Transverse colon (tissue), 4 donors: Measurements from ENCODE around the gene SHISA9. TPM values are rescaled to one million over a fixed set of nuclear protein-coding genes. Genes with fewer than 3 reads are reported as not detected.

Experiments
- DNase-seq: peaks from one replicate; pipeline ENCODE4 v3.0.0-alpha.2; 2019
- H3K27ac ChIP-seq, 4 donors: fragments of 200-600 bp; sonication (generic); 2 replicates each; pipeline ENCODE4 v1.5.1; 2016 to 2018; ENCODE audit warnings: inconsistent platforms in 4 of 4
- H3K27me3 ChIP-seq: fragments of 200-600 bp; sonication (generic); 2 replicates; pipeline ENCODE4 v1.5.1; 2017; ENCODE audit warnings: inconsistent platforms
- H3K36me3 ChIP-seq, 4 donors: fragments of 200-600 bp; sonication (generic); 2 replicates each; pipeline ENCODE4 v1.5.1; 2017 to 2019; ENCODE audit warnings: inconsistent platforms in 4 of 4
- H3K4me1 ChIP-seq, 4 donors: fragments of 200-600 bp; sonication (generic); 2 replicates each; pipeline ENCODE4 v1.5.1; 2017 to 2020; ENCODE audit warnings: inconsistent platforms in 4 of 4
- H3K4me3 ChIP-seq, 4 donors: fragments of 200-600 bp; sonication (generic); 1 replicate in 1 of 4; 2 replicates in 3 of 4; pipeline versions ENCODE4 v1.5.1 to v1.6.1; 2017 to 2019; ENCODE audit warnings: inconsistent platforms in 4 of 4
- H3K9me3 ChIP-seq, 2 donors: fragments of 200-600 bp; sonication (generic); 2 replicates each; pipeline ENCODE4 v1.5.1; 2017 to 2019; ENCODE audit warnings: inconsistent platforms in 2 of 2
- EP300 ChIP-seq: sonication (generic); formaldehyde crosslinking; IDR thresholded peaks from one replicate; pipeline ENCODE4 v1.6.1; 2017; ENCODE audit warnings: antibody characterized with exemption, low read depth
- POLR2A ChIP-seq: fragments of 450-650 bp; IDR thresholded peaks from one replicate; pipeline ENCODE4 v1.6.1; 2016; ENCODE audit warnings: antibody characterized with exemption, mild to moderate bottlenecking, moderate library complexity
- POLR2AphosphoS5 ChIP-seq, 3 donors: sonication (generic); formaldehyde crosslinking; IDR thresholded peaks; one replicate each; pipeline ENCODE4 v1.6.1; 2016; ENCODE audit warnings: antibody characterized with exemption in 3 of 3
- WGBS, 2 donors: methylation state at CpG; one replicate each; pipeline ENCODE4 v1.1.5; 2018; ENCODE audit warnings: low coverage in 1 of 2; 5-methylcytosine and 5-hydroxymethylcytosine counted together
- in situ Hi-C, 4 donors: fragments of 200-750 bp; cut with MboI; loops; one replicate each; pipeline versions ENCODE4 v1.15.0 to v1.15.1; 2017; ENCODE audit warnings: low sequenced_read_pairs in 3 of 4, low pct_ligation_motif_present in 1 of 4, low pct_unique_long_range_greater_than_20kb in 1 of 4
- intact Hi-C: fragments of 100-400 bp; cut with DNase I; formaldehyde crosslinking; loops from one replicate; pipeline ENCODE4 v1.15.1; 2023; ENCODE audit warnings: low total_unique reads
- total RNA-seq, 4 donors: library from RNA; depleted of rRNA; stranded (reverse); fragments of >200 nt; gene quantifications; one replicate each; pipeline ENCODE4 v1.1.0, GENCODE V29; 2016
- TF ChIP-seq, protein P1 (sequence below), 5 experiments: fragments of 200-600 bp in 3 of 5; fragments of 450-650 bp in 2 of 5; sonication (generic) in 3 of 5; IDR thresholded peaks; 1 replicate in 2 of 5; 2 replicates in 3 of 5; pipeline ENCODE4 v1.5.1; 2016 to 2017; ENCODE audit warnings: antibody characterized with exemption in 5 of 5, inconsistent platforms in 3 of 5, mild to moderate bottlenecking in 2 of 5, moderate library complexity in 1 of 5

The SHISA9 gene
- total RNA-seq, 4 donors from 2014 or later, result 1.3 to 37.6 (median 2.1) TPM

DNA sequence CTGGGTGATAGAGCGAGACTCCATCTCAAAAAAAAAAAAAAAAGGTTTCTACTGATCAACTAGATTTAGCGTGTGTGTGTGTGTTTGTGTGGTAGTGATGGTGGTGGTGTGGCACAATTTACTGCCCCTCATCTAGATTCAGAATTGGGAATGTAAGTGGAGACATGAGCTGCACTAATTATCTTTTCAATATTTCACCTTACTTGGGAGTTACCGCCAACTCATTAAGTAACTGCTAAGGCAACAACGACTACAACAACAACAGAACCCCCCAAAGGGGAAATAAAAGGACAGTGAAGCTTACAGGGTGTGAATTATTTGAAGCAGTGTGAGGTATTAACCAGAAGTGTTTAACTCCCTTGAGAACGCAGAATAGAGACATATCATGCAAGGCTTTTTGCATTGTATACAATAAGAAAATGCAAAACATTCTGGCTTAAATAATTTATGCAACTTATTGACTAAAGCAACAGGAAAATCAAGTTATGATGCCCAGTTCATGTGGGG lies 180.5 kb downstream of the SHISA9 start:
- in situ Hi-C loops, result no loop called here
- Histone ChIP-seq H3K36me3 (no peaks in the 10 kb centered on the region), H3K27me3 (no peaks in the 10 kb centered on the region), H3K9me3 (no peaks in the 10 kb centered on the region), H3K4me3 (no peak overlapping the region), H3K4me1 (no peaks in the 10 kb centered on the region), H3K27ac (no peak overlapping the region)
- DNase-seq, result no peak
- intact Hi-C loops, result no loop called here
- no peak for TF ChIP-seq EP300
- TF ChIP-seq, protein P1, sequence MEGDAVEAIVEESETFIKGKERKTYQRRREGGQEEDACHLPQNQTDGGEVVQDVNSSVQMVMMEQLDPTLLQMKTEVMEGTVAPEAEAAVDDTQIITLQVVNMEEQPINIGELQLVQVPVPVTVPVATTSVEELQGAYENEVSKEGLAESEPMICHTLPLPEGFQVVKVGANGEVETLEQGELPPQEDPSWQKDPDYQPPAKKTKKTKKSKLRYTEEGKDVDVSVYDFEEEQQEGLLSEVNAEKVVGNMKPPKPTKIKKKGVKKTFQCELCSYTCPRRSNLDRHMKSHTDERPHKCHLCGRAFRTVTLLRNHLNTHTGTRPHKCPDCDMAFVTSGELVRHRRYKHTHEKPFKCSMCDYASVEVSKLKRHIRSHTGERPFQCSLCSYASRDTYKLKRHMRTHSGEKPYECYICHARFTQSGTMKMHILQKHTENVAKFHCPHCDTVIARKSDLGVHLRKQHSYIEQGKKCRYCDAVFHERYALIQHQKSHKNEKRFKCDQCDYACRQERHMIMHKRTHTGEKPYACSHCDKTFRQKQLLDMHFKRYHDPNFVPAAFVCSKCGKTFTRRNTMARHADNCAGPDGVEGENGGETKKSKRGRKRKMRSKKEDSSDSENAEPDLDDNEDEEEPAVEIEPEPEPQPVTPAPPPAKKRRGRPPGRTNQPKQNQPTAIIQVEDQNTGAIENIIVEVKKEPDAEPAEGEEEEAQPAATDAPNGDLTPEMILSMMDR (IDR thresholded peaks at IDR 0.05), result no peak
- no peak for TF ChIP-seq POLR2AphosphoS5 (IDR thresholded peaks at IDR 0.05)
- 67 to 82% methylated on average over 5 of the region's 5 CpGs for WGBS, 2 donors

DNA sequence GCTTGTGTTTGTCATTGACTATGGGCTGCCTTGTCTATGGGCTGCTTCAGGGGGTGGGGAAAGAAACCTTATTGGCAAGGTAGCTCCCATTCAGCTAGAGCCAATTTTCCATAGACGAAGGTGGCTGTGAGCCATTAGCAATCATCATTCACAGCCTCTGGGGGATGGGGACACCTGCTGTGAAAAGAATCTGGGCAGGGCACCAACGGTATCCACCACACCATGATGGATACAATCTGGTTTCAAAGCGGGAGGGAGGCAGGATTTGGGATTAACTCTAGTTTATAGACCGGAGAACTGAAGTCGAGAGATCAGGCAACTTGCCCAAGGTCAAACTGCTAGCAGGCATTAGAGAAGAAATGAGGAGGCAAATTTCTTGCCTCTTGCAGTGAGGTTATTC lies 182.3 kb downstream of the SHISA9 start:
- TF ChIP-seq, protein P1 (IDR thresholded peaks at IDR 0.05), result no peak
- TF ChIP-seq EP300, result no peak
- no peak for TF ChIP-seq POLR2A
- TF ChIP-seq POLR2AphosphoS5 (IDR thresholded peaks at IDR 0.05), result no peak
- no peaks in the 10 kb centered on the region for H3K4me1 ChIP-seq
- in situ Hi-C loops (no loop called here), intact Hi-C loops (no loop called here)
- H3K9me3 ChIP-seq, result no peaks in the 10 kb centered on the region
- no peaks in the 10 kb centered on the region for H3K36me3 ChIP-seq
- H3K4me3 ChIP-seq, result no peak overlapping the region
- H3K27me3 ChIP-seq, result no peaks in the 10 kb centered on the region
- WGBS, 2 donors, result 40 to 65% methylated on average over 1 to 5 of the region's 5 CpGs
- H3K27ac ChIP-seq, result peak overlapping the region in 1 of 4 donors; percentile 24
- no peak for DNase-seq

DNA sequence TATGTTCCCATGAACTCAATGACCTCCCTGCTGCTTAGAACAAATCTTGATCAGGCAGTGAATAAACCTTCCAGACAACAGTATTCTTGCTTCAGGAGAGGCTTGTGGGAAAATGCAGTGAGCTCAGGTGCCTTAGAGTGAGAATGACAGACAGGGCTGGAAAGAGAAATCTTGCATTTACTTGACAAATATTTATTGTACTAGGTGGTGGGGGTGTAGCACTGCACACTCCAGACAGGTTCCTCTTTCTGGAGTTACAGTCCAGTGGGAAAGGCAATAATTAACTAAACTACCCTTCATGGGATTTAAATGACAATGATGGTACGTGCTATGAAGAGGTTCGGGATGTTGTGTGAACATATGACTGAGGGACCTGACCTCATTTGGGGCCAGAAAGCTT lies 182.9 kb downstream of the SHISA9 start:
- no peaks in the 10 kb centered on the region for H3K36me3 ChIP-seq
- no peak for DNase-seq
- H3K9me3 ChIP-seq, result no peaks in the 10 kb centered on the region
- TF ChIP-seq, protein P1 (IDR thresholded peaks at IDR 0.05), result no peak
- TF ChIP-seq POLR2AphosphoS5 (IDR thresholded peaks at IDR 0.05) (no peak), EP300 (no peak), POLR2A (no peak)
- intact Hi-C loops, result no loop called here
- no peak overlapping the region for H3K4me3 ChIP-seq
- H3K27me3 ChIP-seq, result no peaks in the 10 kb centered on the region
- in situ Hi-C loops, result no loop called here
- WGBS, 2 donors, result 51 to 77% methylated on average over 2 of the region's 2 CpGs
- H3K27ac ChIP-seq, result peak overlapping the region in 1 of 4 donors; percentile 24
- H3K4me1 ChIP-seq, result no peaks in the 10 kb centered on the region

DNA sequence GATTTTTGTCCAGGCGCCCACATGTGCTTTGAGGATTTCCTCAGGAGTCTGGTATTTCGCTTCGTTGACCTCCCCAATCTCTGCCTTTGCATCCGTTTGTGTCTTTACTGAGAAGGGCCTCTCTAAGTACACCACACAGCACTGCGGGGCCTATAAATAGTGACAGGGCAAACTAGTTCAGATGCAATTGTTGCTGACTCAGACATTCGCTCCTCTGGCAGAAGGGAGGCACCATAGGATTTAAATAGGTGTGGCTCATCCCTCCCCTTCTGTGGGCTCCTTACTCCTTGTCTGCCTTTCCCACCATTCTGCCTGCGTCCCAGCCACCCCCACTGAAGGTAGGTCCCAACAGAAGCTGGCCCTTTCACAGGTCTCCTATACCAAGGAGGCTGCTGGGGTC lies 192.3 kb downstream of the SHISA9 start:
- no peak overlapping the region for H3K4me3 ChIP-seq
- H3K27me3 ChIP-seq, result no peaks in the 10 kb centered on the region
- H3K27ac ChIP-seq, result no peak overlapping the region
- in situ Hi-C loops, result no loop called here
- 41 to 46% methylated on average over 5 to 7 of the region's 7 CpGs for WGBS, 2 donors
- TF ChIP-seq, protein P1 (IDR thresholded peaks at IDR 0.05), result no peak
- no peak for TF ChIP-seq POLR2A
- TF ChIP-seq EP300, result no peak
- no peak for TF ChIP-seq POLR2AphosphoS5 (IDR thresholded peaks at IDR 0.05)
- intact Hi-C loops, result no loop called here
- no peak for DNase-seq
- no peaks in the 10 kb centered on the region for H3K4me1 ChIP-seq
- H3K36me3 ChIP-seq, result no peaks in the 10 kb centered on the region
- peaks cover 0 to 4% of the 10 kb centered on the region in 2 donors for H3K9me3 ChIP-seq
